ENCODE results near the gene TCERG1L.

TCERG1L gene

GRCh38 chr10:131078131-131078881 lies 233.2 kb downstream of the TCERG1L start:
- no peak overlapping the region for H3K27ac ChIP-seq (replicated peaks)
- H3K4me3 ChIP-seq (replicated peaks; ENCODE audit: insufficient read depth, low read length), result no peak overlapping the region
- no peak for TF ChIP-seq CTCF (IDR thresholded peaks at IDR 0.05; ENCODE audit: insufficient read depth, low read length)
- no peak for TF ChIP-seq POLR2AphosphoS5 (IDR thresholded peaks at IDR 0.05; ENCODE audit: low read depth)
- no peak for TF ChIP-seq GABPA (IDR thresholded peaks at IDR 0.05; ENCODE audit: low read depth)
- TF ChIP-seq SPI1 (IDR thresholded peaks at IDR 0.05; ENCODE audit: borderline replicate concordance, low read depth), result no peak
- TF ChIP-seq REST (IDR thresholded peaks at IDR 0.05; ENCODE audit: insufficient replicate concordance, low read depth), result no peak
- H3K27me3 ChIP-seq (ENCODE audit: insufficient read depth, poor library complexity, severe bottlenecking), result no peaks in the 10 kb centered on the region
- no peak for DNase-seq (ENCODE audit: low read depth in 1 of 2, low spot score in 1 of 2)

- no peak for DNase-seq (ENCODE audit: low read depth in 1 of 2, low spot score in 1 of 2)
- Histone ChIP-seq H3K27me3 (ENCODE audit: insufficient read depth, poor library complexity, severe bottlenecking) (no peaks in the 10 kb centered on the region), H3K4me3 (replicated peaks; ENCODE audit: insufficient read depth, low read length) (no peak overlapping the region), H3K27ac (replicated peaks) (no peak overlapping the region)
- no peak for TF ChIP-seq GABPA (IDR thresholded peaks at IDR 0.05; ENCODE audit: low read depth)
- TF ChIP-seq REST (IDR thresholded peaks at IDR 0.05; ENCODE audit: insufficient replicate concordance, low read depth), result no peak
- TF ChIP-seq SPI1 (IDR thresholded peaks at IDR 0.05; ENCODE audit: borderline replicate concordance, low read depth), result no peak
- no peak for TF ChIP-seq POLR2AphosphoS5 (IDR thresholded peaks at IDR 0.05; ENCODE audit: low read depth)
- TF ChIP-seq CTCF (IDR thresholded peaks at IDR 0.05; ENCODE audit: insufficient read depth, low read length), result no peak
Observed at GRCh38 chr10:131077724-131078123, 233.8 kb downstream of the TCERG1L start.

GRCh38 chr10:131077031-131077430 lies 234.5 kb downstream of the TCERG1L start:
- no peak for DNase-seq (ENCODE audit: low read depth in 1 of 2, low spot score in 1 of 2)
- Histone ChIP-seq H3K4me3 (replicated peaks; ENCODE audit: insufficient read depth, low read length) (no peak overlapping the region), H3K27ac (replicated peaks) (no peak overlapping the region), H3K27me3 (ENCODE audit: insufficient read depth, poor library complexity, severe bottlenecking) (no peaks in the 10 kb centered on the region)
- TF ChIP-seq POLR2AphosphoS5 (IDR thresholded peaks at IDR 0.05; ENCODE audit: low read depth), result no peak
- no peak for TF ChIP-seq REST (IDR thresholded peaks at IDR 0.05; ENCODE audit: insufficient replicate concordance, low read depth)
- no peak for TF ChIP-seq SPI1 (IDR thresholded peaks at IDR 0.05; ENCODE audit: borderline replicate concordance, low read depth)
- no peak for TF ChIP-seq CTCF (IDR thresholded peaks at IDR 0.05; ENCODE audit: insufficient read depth, low read length)
- TF ChIP-seq GABPA (IDR thresholded peaks at IDR 0.05; ENCODE audit: low read depth), result no peak
